HPDE6-E6E7 (cell line): ENCODE measurements around the gene MUC13.

Experiments used
- DNase-seq: peaks from one replicate; pipeline ENCODE4 v3.0.0; 2011; ENCODE audit warnings: missing footprints; ENCODE audit errors: extremely low spot score

Gene MUC13

DNA sequence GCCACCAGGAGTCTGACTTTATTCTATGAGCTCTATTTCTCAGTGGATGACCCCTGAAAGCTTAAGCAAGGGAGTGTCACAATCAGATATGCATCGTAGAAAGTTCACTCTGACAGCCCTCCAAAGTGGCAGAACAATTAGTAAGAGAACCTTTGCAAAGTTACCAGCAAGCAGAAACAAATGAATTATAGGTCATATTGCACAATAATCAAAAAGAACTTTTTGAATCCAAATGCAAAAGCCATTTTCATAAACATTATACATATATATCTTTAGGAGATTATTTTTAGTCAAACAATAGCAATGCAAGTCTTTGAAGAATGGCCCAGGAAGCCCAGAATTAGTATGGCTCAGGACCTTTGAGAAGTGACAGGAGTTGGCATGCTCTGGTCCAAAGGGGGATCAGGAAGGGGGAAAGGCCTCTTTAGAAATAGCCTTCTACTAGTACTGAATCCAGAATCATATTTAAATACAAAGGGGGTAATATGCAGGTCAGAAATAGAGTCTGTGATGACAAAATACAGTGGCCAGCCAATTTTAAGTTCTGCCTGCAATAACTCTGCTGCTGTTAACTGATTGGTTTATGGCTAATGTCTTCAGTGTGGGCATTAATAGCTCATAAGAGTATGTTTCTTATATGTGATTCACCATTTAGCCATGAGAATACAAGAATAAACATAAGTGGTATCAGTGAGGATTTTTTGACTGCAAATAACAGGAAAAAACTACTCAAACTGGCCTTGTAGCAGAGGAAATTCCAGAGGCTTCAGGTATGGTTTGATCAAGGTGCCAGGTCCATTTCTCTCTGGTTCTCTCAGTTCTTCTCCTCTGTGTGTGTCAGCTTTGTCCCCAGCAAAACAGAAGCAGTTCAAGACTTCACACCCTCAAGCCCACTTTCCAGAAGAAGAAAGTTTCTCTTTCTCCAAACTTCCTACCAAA lies 30.4 kb downstream of the MUC13 start:
- DNase-seq, result no peak

DNA sequence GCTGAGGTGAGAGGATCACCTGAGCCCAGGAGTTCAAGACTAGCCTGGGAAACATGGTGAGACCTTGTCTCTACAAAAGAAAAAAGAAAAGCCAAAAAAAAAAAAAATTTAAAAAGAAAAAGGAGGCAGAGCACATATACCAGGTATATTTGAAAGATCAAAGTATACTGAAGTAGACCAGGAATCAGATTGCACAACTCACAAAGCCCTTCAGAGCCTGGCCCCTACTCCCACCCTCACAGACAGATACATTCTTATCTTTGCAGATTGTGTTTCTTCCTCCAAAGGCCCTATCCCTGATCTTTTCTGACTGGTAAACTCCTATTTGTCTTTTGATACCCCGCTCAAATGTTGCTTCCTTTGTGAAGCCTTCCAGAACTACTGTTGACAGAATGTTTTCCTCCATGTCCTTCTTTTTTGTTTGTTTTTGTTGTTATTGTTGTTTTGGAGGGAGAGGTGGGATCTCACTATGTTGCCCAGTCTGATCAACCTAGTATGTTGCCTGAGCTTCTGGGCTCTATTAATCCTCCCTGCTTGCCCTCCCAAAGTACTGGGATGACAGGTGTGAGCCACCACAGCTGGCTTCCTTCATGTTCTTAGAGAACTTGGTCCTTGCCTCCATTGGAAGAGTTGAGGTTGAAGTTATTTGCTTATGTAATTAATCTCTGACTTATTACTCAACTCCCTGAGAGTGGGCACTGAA lies 37.6 kb downstream of the MUC13 start:
- no peak for DNase-seq

DNA sequence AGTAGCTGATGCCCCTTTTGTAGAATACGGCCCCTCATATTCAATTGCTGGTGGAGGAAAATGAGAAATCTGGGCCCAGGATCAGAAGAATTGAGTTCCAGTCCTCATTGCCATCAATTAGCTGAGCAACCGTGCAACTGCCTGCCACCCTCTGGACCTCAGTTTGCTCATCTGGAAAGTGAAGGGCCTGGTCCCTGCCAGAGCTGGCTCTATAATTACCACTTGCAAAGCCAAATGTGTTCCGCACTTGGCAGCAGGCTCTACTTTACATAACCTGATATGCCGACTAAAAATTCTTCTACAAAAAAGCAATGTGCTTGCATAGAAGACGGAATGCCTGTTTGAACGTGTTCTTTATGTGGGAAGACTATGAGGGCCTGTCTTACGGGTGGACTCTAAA lies 38.8 kb downstream of the MUC13 start:
- no peak for DNase-seq

DNA sequence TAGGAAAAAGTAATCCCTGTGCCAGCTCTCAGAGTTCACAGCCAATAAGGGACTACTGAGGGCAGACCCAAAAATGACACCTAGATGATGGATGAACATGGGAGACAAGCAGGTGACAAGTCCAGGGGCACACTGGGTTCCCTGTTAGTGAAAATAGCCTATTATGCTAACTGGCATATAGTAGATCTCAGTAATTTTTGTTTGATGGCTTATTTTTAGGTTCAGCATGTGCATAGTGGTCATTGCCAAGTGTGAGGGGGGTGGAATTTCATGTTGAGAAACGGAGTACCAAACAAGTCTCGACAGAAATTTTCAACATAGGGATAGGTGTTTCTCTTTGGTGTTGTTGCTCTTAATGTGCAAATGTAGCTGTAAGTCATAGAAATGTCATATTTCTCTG lies 41.0 kb downstream of the MUC13 start:
- no peak for DNase-seq

DNA sequence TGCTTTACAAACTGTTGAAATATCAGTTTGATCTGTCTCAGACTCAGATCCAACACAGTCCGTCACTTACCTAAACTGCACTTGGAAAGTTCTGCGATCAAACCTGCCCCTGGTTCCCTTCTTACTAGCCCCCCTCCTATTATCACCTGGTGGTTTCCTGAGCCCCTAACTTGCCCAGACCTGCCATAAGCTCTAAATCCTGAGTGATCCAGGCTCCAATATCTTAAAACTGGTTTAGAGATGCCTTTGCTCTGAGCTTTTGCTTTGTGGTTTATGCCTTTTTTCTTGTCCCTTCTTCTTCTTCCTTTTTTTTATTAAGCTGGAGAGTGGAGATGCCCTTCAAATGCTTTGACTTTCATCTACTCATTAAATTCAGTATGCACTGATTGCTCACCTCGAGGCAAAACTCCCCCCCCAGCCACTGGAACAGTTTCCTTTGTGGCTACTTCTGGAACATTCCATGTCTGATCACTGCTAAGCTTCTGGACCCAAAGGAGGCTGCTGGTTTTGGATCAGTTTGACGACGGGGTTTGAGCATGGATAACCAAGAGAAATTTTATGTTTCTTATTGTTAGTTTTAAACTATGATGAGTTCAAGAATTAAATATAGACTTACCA lies 43.9 kb downstream of the MUC13 start:
- DNase-seq, result no peak

DNA sequence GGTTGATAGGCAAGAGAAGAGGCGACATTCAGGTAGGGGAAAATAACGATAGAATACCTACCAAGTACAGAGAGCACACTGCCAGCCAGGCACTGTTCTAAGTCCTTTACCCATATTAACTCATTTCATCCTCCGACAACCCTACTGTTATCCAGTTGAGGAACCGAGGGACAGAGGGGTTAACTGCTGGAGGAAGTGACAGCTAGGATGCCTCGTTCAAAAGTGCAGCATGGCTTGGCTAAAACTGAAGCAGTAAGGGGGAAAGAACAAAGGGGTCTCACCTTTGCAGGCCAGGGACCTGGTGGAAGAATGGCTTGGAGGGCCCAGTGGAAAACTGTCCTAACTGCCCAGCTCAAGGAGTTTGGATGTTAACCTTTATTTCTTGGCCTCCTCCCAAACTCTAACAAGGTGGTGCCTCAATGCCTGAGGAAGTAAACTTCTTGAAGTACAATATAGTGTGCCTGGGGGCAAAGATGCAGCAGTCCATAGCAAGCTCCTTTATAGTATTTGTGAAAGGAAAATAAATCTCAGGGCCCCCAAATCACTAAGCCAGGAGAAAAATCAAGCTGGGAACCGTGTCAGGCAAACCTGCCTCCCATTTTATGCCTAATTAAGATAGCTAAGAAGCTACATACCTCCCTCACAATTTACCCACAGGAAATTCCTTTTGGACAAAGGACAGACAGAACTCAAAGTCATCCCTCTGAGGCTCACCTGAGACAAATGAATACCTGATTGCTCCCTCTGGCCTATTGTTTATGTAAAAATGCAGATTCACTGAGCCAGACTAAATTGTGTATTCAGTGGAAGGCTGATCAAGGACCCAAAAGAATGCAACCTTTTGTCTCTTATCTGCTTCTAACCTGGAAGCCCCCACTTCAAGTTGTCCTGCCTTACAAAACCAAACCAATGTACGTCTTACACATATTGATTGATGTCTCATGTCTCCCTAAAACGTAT lies 45.8 kb downstream of the MUC13 start:
- no peak for DNase-seq

DNA sequence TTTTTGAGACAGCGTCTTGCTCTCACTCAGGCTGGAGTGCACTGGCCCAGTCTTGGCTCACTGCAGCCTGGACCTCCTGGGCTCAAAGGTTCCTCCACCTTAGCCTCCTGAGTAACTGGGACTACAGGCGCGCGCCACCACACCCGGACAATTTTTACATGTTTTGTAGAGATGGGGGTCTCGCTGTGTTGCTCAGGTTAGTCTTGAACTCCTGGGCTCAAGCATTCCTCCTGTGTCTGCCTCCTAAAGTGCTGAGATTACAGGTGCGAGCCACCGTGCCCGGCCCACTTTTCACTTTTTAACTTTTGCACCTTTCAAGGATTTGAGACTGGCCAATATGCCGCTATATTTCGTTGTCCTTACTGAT lies 46.6 kb downstream of the MUC13 start:
- DNase-seq, result no peak

DNA sequence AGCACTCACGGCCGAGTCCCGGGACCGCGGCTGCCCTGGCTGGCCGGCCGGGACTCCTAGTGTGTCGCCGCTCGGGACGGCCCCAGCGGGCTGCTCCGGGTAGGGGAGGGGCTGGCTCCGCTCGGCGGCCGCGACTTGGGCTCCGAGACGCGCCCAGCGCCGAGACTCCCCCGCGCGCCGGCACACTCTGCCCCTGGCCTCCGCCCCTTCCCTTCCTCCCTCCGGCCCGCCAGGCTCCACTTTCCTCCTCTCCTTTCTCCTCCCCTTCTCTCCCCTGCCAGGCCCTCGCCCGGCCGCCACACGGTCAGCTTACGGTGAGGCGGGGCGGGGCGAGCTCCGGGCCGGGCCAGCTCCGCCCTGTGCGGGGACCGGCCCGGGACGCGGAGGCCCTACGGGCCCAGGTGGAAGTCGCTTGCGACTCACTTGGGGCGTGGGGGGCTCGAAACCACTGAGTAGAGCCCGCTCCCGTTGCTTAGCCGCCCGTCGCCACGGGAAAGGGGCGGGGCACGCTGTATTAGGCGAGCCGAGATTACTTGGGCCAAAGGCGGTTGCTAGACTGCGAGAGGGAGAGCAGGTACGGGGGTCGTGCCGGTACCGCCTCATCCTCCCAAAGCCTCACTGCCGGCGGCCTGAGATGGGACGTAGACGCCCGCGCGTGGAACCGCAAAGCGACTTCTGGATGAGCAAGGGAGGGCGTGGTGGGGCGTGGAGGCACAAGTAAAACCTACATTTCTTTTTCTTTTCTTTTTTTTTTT lies 47.2 kb downstream of the MUC13 start, which contains the start of gene ITGB5:
TSS of gene ITGB5 (minus strand) at position 189 of the 755 bp plus-strand sequence. CDS start 365 bp downstream, outside the sequence.
- peak; percentile 47 for DNase-seq

DNA sequence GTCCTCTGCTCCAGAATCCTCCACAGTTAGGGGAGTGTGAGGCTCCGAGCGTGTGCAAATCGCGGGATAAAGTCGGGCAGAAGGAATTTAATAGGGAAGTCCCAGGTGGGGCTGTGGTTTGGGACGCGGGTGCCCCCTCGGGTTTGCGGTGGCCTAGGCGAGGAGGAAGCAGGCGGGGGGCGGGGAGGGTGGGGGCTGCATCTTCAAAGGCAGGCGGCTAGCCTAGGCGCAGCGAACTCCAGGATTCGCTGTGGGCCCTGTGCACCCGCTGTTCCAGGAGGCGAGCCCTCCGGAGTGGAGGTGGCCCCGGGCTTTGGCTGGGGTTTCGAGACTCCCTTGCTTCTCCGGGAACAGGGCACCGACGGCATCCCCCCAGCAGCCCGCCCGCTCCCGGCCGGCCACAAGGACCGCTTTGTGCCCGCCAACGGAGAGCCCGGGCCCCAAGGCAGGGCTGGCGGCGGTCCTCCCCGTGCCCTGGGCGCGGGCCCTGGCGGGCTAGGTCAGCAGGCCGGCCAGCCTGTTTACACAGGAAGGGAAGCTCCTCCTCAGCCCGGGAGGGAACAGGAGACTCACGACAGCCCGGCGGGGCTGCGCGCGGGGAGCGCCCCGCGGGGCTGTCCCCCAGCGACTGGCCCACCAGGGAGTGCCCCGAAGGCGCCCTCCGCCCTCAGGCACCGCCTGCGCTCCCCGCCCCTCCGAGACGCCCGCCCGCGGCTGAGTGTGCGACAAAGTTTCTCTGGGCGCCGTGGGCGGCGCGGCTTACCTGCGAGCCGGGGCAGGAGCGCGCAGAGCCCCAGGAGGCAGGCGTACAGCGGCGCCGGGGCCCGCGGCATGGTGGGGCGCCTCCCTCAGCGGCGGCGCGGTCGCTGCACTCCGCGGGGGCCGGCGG lies 48.1 kb downstream of the MUC13 start:
- peak; percentile 31 for DNase-seq

DNA sequence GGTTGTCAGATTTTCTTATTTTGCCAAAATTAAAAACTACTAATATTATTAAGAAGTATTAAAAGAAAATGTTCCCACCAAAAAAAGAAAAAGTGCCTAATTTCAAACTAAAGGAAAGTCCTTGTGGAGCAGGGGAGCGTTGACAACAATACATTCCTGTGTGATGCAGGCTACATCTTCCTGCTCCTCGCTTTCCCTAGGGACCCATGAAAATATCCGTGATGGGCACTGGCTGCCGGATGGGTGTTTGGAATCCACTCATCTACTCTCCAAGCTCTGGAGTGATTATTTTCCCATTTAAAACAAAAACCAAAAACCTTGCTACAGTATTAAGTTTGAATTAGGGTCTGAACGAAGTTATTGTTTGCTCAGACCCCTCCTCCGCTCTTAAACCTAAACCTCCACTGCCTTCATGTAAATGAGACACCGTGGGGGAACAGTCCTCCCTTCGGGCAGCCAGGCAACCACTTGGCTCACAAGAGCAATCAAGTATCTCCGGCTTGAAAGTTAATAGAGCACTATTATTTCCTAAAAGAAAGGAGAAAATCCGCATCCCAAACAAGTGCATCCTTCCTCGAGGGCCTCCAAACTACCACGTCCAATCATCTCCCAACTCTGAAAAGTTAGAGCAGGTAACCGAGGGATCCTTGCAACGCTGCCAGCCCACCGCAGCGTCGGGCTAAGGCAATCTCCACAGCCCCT lies 48.9 kb downstream of the MUC13 start:
- no peak for DNase-seq

DNA sequence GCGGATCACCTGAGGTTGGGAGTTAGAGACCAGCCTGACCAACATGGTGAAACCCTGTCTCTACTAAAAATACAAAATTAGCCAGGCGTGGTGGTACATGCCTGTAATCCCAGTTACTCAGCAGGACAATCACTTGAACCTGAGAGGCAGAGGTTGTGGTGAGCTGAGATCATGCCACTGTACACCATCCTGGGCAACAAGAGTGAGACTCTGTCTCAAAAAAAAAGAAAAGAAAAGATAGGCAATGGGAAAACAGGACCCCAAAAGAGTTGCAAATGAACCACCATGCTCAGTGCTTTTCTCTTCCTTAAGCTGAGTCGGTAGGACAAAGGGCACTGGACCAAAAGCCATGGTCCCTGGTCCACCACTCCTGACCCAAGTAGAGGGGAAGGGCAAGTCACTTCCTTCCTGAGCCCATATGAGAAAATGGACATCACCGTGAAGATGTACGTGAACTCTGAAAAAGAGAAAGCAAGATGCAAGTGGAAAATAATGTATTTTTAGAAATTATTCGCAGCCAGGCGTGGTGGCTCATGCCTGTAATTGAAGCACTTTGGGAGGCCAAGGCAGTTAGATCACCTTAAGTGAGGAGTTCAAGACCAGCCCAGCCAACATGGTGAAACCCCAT lies 50.0 kb downstream of the MUC13 start:
- no peak for DNase-seq

DNA sequence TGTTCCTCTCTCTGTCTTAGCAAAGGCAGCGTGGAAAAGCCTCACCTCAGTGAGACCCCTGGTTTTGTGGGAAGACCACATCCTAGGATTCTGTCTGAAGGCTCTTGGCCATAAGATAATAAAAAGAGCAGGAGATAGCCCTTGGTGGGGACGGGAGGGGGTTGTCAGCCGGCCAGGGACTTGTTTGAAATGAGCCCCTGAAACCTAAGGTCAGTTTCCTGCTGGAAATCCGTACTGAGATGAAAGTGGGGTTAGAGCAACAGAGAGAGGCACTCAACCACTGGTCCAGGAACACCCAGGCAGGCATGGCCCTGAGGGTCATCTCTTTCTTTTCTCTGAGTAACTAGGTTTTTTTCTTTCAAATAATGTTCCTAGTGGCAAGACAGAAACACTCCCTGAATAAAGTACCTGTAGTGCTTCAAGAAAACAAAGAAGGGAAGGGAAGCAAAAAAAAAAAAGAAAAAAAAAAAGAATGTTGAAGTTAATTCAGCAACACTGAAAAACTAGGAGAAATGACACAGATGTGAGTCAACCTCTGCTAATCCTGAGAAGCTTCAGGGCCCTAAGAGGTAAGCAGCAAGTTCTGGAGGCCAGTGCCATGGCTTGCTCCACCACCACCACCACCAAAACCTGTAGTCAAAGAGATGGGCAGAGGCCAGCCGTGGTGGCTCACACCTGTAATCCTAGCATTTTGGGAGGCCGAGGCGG lies 50.6 kb downstream of the MUC13 start:
- DNase-seq, result no peak

DNA sequence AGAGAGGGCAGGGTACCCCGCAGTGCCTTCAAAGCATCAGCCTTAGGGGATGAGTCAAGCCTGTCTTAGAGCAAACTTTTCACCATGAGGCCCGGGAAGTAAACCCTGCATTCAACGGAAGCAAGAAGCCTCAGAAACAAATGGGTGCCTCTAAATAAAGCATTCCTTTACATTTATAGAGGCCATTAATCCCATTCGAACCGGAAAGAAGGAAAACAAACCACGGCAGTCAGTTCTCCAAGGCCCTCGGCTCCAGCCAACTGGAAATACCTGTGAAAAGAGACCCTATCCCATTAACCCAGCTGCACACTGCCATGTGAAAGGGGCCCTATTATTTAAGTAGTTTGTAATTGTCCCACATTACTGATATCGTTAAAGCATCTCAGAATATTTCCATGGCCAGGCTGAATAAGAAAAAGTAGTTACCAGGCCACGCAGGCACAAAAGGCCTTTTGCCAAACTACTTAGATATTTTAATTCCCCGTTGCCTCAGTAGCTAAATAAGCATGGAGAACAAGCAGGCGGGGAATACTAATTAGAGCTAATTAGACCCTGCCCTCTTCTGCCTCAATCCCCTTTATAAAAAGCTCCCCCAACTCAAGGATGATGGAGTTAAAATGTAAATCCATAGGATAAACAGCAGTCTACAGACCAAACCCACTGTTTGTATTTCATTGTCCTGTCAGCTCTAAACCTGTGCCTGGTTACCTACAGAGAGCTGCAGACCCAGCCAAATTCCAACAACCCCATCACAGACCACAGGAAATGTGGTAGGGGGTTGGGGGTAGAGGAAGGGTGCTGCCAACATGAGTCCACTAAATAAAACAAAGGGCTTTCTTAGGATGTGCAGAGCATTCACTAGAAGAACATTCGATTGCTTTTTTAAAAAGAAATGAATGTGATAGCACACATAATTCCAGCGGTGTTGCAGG lies 51.5 kb downstream of the MUC13 start:
- DNase-seq, result no peak

DNA sequence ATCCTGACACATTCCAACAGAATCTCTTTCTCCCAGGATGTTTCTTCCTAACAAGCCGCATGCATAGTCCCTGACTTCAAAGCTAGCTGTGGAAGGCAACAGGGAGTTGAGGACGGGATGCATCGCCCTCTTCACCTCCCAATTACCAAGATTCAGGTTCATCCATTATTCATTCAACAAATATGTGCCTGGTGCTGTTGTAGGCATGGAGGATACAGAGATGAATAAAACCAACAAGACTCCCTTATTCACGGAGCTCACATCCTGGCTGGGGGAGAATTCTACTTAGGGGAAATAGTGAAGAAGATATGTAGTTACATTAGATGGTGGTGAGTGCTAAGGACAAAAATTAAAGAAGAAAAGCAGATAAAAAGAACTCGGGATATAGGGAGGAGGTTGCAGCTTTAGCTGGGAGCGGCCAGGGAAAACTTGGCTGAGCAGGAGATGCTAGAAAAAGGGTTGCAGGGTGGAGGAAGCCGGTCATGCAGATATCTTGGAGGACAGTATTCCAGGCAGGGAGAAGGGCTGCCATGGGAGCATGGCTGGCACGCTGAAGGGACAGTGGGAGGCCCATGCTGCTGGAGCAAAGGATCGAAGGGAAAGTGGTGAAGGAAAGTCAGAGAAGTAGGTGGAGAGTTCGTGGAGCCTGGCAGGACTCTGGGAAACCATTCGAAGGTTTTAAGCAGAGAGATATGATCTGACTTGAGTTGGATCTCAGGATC lies 52.4 kb downstream of the MUC13 start:
- DNase-seq, result no peak

DNA sequence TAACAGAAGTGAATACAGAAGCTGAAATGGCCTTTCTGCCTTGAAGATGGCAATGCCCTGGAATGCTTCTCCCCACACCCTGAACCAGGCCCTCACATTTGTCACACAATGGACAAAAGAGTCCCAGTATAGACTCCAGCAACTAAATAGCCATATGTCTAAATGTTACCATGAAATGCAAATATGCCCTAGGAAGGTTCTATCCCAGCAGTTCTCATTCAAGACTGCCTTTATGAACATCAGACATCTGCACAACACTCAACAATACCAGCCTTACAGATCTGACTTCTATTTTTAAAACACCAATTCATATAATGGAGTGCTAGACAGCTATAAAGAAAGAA lies 55.2 kb downstream of the MUC13 start:
- no peak for DNase-seq
